ENCODE data around the gene RNF10.

DNA sequence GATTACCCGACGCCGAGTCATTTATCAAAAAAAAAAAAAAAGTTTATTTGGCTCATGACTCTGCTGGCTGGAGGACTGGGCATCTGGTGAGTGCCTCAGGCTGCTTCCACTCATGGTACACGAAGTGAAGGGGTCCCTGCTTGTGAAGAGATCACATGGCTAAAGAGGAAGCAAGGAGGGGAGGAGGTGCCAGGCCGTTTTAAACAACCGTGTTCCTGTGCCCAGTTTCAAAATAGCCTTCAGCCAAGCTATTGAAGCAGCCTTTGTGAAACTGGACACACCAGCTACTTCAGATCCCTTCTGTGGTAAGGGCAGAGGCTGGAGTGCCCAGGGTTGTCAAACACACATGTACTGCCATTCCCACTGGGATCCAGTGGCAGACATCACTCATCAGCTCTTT, 39.4 kb downstream of the RNF10 start:
- TF ChIP-seq, protein P1, sequence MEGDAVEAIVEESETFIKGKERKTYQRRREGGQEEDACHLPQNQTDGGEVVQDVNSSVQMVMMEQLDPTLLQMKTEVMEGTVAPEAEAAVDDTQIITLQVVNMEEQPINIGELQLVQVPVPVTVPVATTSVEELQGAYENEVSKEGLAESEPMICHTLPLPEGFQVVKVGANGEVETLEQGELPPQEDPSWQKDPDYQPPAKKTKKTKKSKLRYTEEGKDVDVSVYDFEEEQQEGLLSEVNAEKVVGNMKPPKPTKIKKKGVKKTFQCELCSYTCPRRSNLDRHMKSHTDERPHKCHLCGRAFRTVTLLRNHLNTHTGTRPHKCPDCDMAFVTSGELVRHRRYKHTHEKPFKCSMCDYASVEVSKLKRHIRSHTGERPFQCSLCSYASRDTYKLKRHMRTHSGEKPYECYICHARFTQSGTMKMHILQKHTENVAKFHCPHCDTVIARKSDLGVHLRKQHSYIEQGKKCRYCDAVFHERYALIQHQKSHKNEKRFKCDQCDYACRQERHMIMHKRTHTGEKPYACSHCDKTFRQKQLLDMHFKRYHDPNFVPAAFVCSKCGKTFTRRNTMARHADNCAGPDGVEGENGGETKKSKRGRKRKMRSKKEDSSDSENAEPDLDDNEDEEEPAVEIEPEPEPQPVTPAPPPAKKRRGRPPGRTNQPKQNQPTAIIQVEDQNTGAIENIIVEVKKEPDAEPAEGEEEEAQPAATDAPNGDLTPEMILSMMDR (IDR thresholded peaks at IDR 0.05; ENCODE audit: low read depth, low read length), result no peak
- TF ChIP-seq EZH2phosphoT487 (IDR thresholded peaks at IDR 0.05; ENCODE audit: low read depth), result no peak
